ENCODE results near the gene DNM1L. TPM values are rescaled to one million over a fixed set of nuclear protein-coding genes. Genes with fewer than 3 reads are reported as not detected.

Gene DNM1L
- total RNA-seq, 1 experiment from 2014 or later = 102 TPM

GRCh38 chr12:32783029-32783428, 103.9 kb downstream of the DNM1L start:
- H3K27ac ChIP-seq (ENCODE audit: low read depth, low read length, poor library complexity, severe bottlenecking) = no peak overlapping the region
- BruUV-seq (replicated peaks) = no TSS peak
- intact Hi-C loops (cut with micrococcal nuclease; ENCODE audit: unreplicated experiment) = no loop called here
- no peaks in the 10 kb centered on the region for H3K4me1 ChIP-seq (ENCODE audit: insufficient read depth, low read length, poor library complexity, severe bottlenecking)
- ChIA-PET POLR2A (ENCODE audit: low non-redundant PET) (no interaction called here), CTCF (no interaction called here)
- no peaks in the 10 kb centered on the region for H3K9me3 ChIP-seq (ENCODE audit: low read depth, low read length, poor library complexity, severe bottlenecking)
- peaks cover 17% of the 10 kb centered on the region for H3K27me3 ChIP-seq (replicated peaks; ENCODE audit: insufficient read depth, low read depth, low read length, poor library complexity)
- H3K4me3 ChIP-seq (ENCODE audit: low read depth, low read length, poor library complexity, severe bottlenecking) = no peak overlapping the region
- no peaks in the 10 kb centered on the region for H3K36me3 ChIP-seq (ENCODE audit: insufficient read depth, low read length, poor library complexity, severe bottlenecking)
- DNase-seq (ENCODE audit: low spot score) = no peak
- TF ChIP-seq CTCF (conservative IDR thresholded peaks at IDR 0.05; ENCODE audit: low read depth, low read length) (no peak), EZH2 (IDR thresholded peaks at IDR 0.05; ENCODE audit: borderline replicate concordance, low read depth, low read length, poor library complexity, severe bottlenecking) (no peak)

- Histone ChIP-seq H3K4me3 (ENCODE audit: low read depth, low read length, poor library complexity, severe bottlenecking) (no peak overlapping the region), H3K36me3 (ENCODE audit: insufficient read depth, low read length, poor library complexity, severe bottlenecking) (no peaks in the 10 kb centered on the region), H3K27me3 (replicated peaks; ENCODE audit: insufficient read depth, low read depth, low read length, poor library complexity) (no peaks in the 10 kb centered on the region), H3K27ac (ENCODE audit: low read depth, low read length, poor library complexity, severe bottlenecking) (no peak overlapping the region), H3K4me1 (ENCODE audit: insufficient read depth, low read length, poor library complexity, severe bottlenecking) (no peaks in the 10 kb centered on the region), H3K9me3 (ENCODE audit: low read depth, low read length, poor library complexity, severe bottlenecking) (no peaks in the 10 kb centered on the region)
- POLR2A ChIA-PET (ENCODE audit: low non-redundant PET) = no interaction called here
- no peak for DNase-seq (ENCODE audit: low spot score)
- intact Hi-C loops (cut with micrococcal nuclease; ENCODE audit: unreplicated experiment) = no loop called here
- no peak for TF ChIP-seq CTCF (conservative IDR thresholded peaks at IDR 0.05; ENCODE audit: low read depth, low read length)
- TF ChIP-seq EZH2 (IDR thresholded peaks at IDR 0.05; ENCODE audit: borderline replicate concordance, low read depth, low read length, poor library complexity, severe bottlenecking) = no peak
- CTCF ChIA-PET = interaction anchor here (0.7 kb wide), 1 partner anchor 30 kb away, joined by 3 read pairs; the partner anchor contains the start of gene YARS2
- no TSS peak for BruUV-seq (replicated peaks)
These were observed 106.5 kb downstream of the DNM1L start for GRCh38 chr12:32785557-32785956.

GRCh38 chr12:32788405-32788804, 109.3 kb downstream of the DNM1L start:
- no TSS peak for BruUV-seq (replicated peaks)
- no peak for DNase-seq (ENCODE audit: low spot score)
- intact Hi-C loops (cut with micrococcal nuclease; ENCODE audit: unreplicated experiment) = no loop called here
- ChIA-PET POLR2A (ENCODE audit: low non-redundant PET) (no interaction called here), CTCF (no interaction called here)
- no peak overlapping the region for H3K27ac ChIP-seq (ENCODE audit: low read depth, low read length, poor library complexity, severe bottlenecking)
- H3K27me3 ChIP-seq (replicated peaks; ENCODE audit: insufficient read depth, low read depth, low read length, poor library complexity) = no peaks in the 10 kb centered on the region
- H3K4me3 ChIP-seq (ENCODE audit: low read depth, low read length, poor library complexity, severe bottlenecking) = no peak overlapping the region
- H3K36me3 ChIP-seq (ENCODE audit: insufficient read depth, low read length, poor library complexity, severe bottlenecking) = no peaks in the 10 kb centered on the region
- H3K4me1 ChIP-seq (ENCODE audit: insufficient read depth, low read length, poor library complexity, severe bottlenecking) = no peaks in the 10 kb centered on the region
- TF ChIP-seq EZH2 (IDR thresholded peaks at IDR 0.05; ENCODE audit: borderline replicate concordance, low read depth, low read length, poor library complexity, severe bottlenecking) = no peak
- no peak for TF ChIP-seq CTCF (conservative IDR thresholded peaks at IDR 0.05; ENCODE audit: low read depth, low read length)
- H3K9me3 ChIP-seq (ENCODE audit: low read depth, low read length, poor library complexity, severe bottlenecking) = no peaks in the 10 kb centered on the region

All from A673 (cell line).